Heart left ventricle (tissue), 16 donors: ENCODE measurements around the gene RIIAD1. TPM values are rescaled to one million over a fixed set of nuclear protein-coding genes. Genes with fewer than 3 reads are reported as not detected.

ENCODE experiments used
- ATAC-seq, 4 donors: fragments of 200-7000 bp; cut with Tn5 transposase; one replicate each; pipeline ENCODE4 v1.9.1; 2020 to 2022; ENCODE audit warnings: moderate library complexity in 4 of 4, mild to moderate bottlenecking in 3 of 4, moderate number of reproducible peaks in 1 of 4
- DNase-seq, 5 donors: peaks; one replicate each; pipeline ENCODE4 v3.0.0-alpha.2; 2020
- H3K27ac ChIP-seq, 12 donors: fragments of 200-600 bp; sonication (generic) in 4 of 12; one replicate each; pipeline versions ENCODE4 v1.5.0 to v1.8.0; 2016 to 2022; ENCODE audit warnings: mild to moderate bottlenecking in 2 of 12
- H3K27me3 ChIP-seq, 9 donors: fragments of 200-600 bp; sonication (generic) in 2 of 9; one replicate each; pipeline versions ENCODE4 v1.5.1 to v1.8.0; 2016 to 2022; ENCODE audit warnings: mild to moderate bottlenecking in 3 of 9
- H3K36me3 ChIP-seq, 9 donors: fragments of 200-600 bp; sonication (generic) in 2 of 9; one replicate each; pipeline versions ENCODE4 v1.5.0 to v1.8.0; 2018 to 2022; ENCODE audit warnings: mild to moderate bottlenecking in 2 of 9
- H3K4me1 ChIP-seq, 12 donors: fragments of 200-600 bp; sonication (generic) in 4 of 12; one replicate each; pipeline versions ENCODE4 v1.5.0 to v1.8.0; 2016 to 2022; ENCODE audit warnings: mild to moderate bottlenecking in 3 of 12
- H3K4me3 ChIP-seq, 12 donors: fragments of 200-600 bp; sonication (generic) in 4 of 12; one replicate each; pipeline versions ENCODE4 v1.5.0 to v1.8.0; 2017 to 2022; ENCODE audit warnings: mild to moderate bottlenecking in 9 of 12, moderate library complexity in 4 of 12
- H3K9me3 ChIP-seq, 12 donors: fragments of 200-600 bp; sonication (generic) in 4 of 12; one replicate each; pipeline versions ENCODE4 v1.5.0 to v1.8.0; 2016 to 2022; ENCODE audit warnings: mild to moderate bottlenecking in 1 of 12
- POLR2A ChIP-seq, 2 donors: fragments of 450-650 bp; IDR thresholded peaks; one replicate each; pipeline ENCODE4 v1.6.1; 2017; ENCODE audit warnings: antibody characterized with exemption in 2 of 2, mild to moderate bottlenecking in 2 of 2, moderate library complexity in 2 of 2
- WGBS, 4 donors: extraction: QIAGEN DNeasy Blood & Tissue Kit in 2 of 4; methylation state at CpG; one replicate each; pipeline versions ENCODE4 v1.1.5 to v1.1.7; 2013 to 2018; 5-methylcytosine and 5-hydroxymethylcytosine counted together
- intact Hi-C, 10 donors: fragments of 100-400 bp; cut with DNase I; formaldehyde crosslinking; loops; one replicate each; pipeline versions ENCODE4 v1.11.1 to v1.14.2; 2022
- polyA plus RNA-seq, 2 donors: library from polyadenylated mRNA; stranded (reverse); fragments of 200-250 nt; gene quantifications; one replicate each; pipeline ENCODE4 v1.2.3, GENCODE V29; 2013
- total RNA-seq, 9 donors: library from RNA; depleted of rRNA in 2 of 9; stranded (reverse); fragments of >200 nt in 2 of 9; fragmentation: NEBNext Ultra II Directional in 3 of 9; extraction: Animal tissue kit (Norgen Biotek cat#: 25700) in 3 of 9; gene quantifications; one replicate each; pipeline versions ENCODE4 v1.1.0 to v1.2.4, GENCODE V29; 2016 to 2023
- TF ChIP-seq, protein P1 (sequence below), 12 donors: fragments of 200-600 bp; sonication (generic) in 4 of 12; IDR thresholded peaks; one replicate each; pipeline versions ENCODE4 v1.5.0 to v1.8.0; 2018 to 2022; ENCODE audit warnings: antibody characterized with exemption in 12 of 12, mild to moderate bottlenecking in 5 of 12
- donor health status: ischemic (EF 13 %, LVEDD 7.1; RV severe dilation, severe dysfunction).
- donor health status: healthy with polysubstance abuse.
- donor health status: DM: no; HTN: yes; CAD: no.
- donor health status: DM: no; HTN: no; CAD: no.
- donor health status: ischemic (EF 25% LVEDD 6.9; RV normal size, moderate dysfunction).
- donor health status: ischemic (EF 25% LVEDD 5.7; RV mildly dilated, moderate dysfunction).
- donor health status: healthy.
- donor health status: DM: yes; HTN: yes; CAD: no.
- donor health status: ischemic (EF 35%, LVEDD 5.7; RV mildly dilated, moderate dysfunction).
- donor health status: nonischemic (EF 11% LVEDD 7.7; RV severe dilation, severe dysfunction).
- donor health status: DM: yes; HTN: yes; CAD: no.
- donor health status: PGD.
- donor health status: ischemic (EF 29% LVEDD 5.4; RV normal size, mild dysfunction).
- donor health status: nonischemic (EF 23%, LVEDD 6.1; RV moderate dilation, normal function).

The RIIAD1 gene
- total and polyA plus RNA-seq, 11 donors, result 2.3 to 20.8 (median 6.8) TPM; not detected in 2

DNA sequence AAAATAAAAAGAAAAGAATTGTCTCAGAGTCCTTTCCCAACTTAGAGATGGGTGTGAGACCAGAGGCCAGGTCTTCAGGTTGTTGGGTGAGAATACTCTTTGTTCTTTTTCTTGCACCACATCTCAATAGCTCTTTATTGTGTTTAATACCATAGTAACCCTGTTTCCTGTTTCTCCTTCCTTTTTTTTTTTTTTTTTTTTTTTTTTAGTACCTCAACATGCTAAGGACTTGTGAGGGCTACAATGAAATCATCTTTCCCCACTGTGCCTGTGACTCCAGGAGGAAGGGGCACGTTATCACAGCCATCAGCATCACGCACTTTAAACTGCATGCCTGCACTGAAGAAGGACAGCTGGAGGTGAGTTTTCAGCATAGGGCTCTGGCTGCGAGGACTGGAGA is 29.1 kb upstream of the RIIAD1 start:
- no peak for ATAC-seq
- Histone ChIP-seq H3K9me3 (no peaks in the 10 kb centered on the region), H3K36me3 (peaks cover 0 to 58% (median 48%) of the 10 kb centered on the region in 9 donors), H3K4me3 (no peak overlapping the region), H3K27ac (no peak overlapping the region), H3K27me3 (no peaks in the 10 kb centered on the region), H3K4me1 (peaks cover 0 to 15% (median 0%) of the 10 kb centered on the region in 12 donors)
- TF ChIP-seq POLR2A (IDR thresholded peaks at IDR 0.05), result no peak
- TF ChIP-seq, protein P1, sequence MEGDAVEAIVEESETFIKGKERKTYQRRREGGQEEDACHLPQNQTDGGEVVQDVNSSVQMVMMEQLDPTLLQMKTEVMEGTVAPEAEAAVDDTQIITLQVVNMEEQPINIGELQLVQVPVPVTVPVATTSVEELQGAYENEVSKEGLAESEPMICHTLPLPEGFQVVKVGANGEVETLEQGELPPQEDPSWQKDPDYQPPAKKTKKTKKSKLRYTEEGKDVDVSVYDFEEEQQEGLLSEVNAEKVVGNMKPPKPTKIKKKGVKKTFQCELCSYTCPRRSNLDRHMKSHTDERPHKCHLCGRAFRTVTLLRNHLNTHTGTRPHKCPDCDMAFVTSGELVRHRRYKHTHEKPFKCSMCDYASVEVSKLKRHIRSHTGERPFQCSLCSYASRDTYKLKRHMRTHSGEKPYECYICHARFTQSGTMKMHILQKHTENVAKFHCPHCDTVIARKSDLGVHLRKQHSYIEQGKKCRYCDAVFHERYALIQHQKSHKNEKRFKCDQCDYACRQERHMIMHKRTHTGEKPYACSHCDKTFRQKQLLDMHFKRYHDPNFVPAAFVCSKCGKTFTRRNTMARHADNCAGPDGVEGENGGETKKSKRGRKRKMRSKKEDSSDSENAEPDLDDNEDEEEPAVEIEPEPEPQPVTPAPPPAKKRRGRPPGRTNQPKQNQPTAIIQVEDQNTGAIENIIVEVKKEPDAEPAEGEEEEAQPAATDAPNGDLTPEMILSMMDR (IDR thresholded peaks at IDR 0.05), result no peak
- intact Hi-C loops, result loop anchor here in 6 of 10 donors (2.0 to 5.0 kb wide), 4 partner anchors 40 to 145 kb away; no protein-coding TSS in a partner anchor
- 85 to 92% (median 87%) methylated on average over 3 of the region's 3 CpGs for WGBS, 4 donors
- DNase-seq, result no peak

DNA sequence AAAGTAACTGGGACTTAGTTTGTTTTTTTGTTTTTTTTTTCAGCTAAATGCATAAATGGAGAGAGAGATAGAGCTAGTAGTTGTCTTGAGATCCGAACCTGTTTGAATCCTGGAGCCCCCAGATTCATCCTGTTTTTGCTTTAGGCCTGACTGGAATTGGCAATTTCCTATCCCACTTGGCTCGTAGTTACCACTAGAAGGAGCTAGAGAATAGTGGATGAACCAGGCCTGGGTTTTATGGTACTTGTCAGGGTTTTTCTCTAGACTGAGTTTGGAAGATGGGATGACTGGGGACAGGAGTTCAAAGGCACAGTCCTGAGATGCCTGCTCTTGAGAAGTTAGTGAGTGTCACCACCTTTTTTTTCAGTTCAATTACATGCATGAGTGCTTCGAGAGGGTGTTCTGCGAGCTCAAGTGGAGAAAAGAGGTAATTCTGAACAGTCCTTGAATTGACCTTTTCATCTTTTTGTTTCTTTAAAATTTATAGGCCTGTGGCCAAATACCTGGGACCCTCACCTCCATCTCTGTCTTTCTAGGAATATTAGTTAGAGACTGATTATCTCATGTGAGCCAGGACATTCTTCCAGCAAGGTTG is 28.2 kb upstream of the RIIAD1 start:
- Histone ChIP-seq H3K36me3 (peaks cover 0 to 68% (median 57%) of the 10 kb centered on the region in 9 donors), H3K9me3 (no peaks in the 10 kb centered on the region), H3K4me1 (peaks cover 0 to 13% (median 0%) of the 10 kb centered on the region in 12 donors), H3K27ac (no peak overlapping the region), H3K4me3 (no peak overlapping the region), H3K27me3 (no peaks in the 10 kb centered on the region)
- no peak for TF ChIP-seq POLR2A (IDR thresholded peaks at IDR 0.05)
- TF ChIP-seq, protein P1 (IDR thresholded peaks at IDR 0.05), result peak; percentile 17 to 61 (median 45)
- WGBS, 4 donors, result 81 to 87% (median 82%) methylated on average over 4 of the region's 4 CpGs
- intact Hi-C loops, result loop anchor here in 6 of 10 donors (1.0 to 5.0 kb wide), 5 partner anchors 39 to 144 kb away; no protein-coding TSS in a partner anchor
- DNase-seq (no peak), ATAC-seq (peak in 2 of 4 donors; percentile 38 to 43)

DNA sequence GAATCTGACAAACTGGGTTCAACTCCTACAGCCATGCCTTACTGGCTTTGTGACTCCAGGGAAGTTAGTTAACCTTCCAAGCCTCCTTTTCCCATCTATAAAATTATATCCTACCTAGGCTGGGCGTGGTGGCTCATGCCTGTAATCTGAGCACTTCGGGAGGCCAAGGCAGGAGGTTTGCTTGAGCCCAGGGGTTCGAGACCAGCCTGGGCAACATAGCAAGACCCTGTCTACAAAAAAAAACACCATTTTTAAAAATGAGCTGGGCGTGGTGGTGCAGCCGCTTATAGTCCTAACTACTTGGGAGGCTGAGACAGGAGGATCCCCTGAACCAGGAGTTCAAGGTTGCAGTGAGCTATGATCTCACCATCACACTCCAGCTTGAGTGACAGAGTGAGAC is 19.8 kb upstream of the RIIAD1 start:
- WGBS, 4 donors, result 96 to 100% (median 98%) methylated on average over 5 of the region's 5 CpGs
- H3K36me3 ChIP-seq, result peaks cover 0 to 55% (median 51%) of the 10 kb centered on the region in 9 donors
- no peaks in the 10 kb centered on the region for H3K27me3 ChIP-seq
- H3K4me1 ChIP-seq, result no peaks in the 10 kb centered on the region
- intact Hi-C loops, result loop anchor here in 1 of 10 donors (2.0 kb wide), 1 partner anchor 53 kb away; no protein-coding TSS in a partner anchor
- H3K9me3 ChIP-seq, result no peaks in the 10 kb centered on the region
- no peak overlapping the region for H3K4me3 ChIP-seq
- DNase-seq, result no peak
- no peak for ATAC-seq
- TF ChIP-seq, protein P1 (IDR thresholded peaks at IDR 0.05), result no peak
- no peak for TF ChIP-seq POLR2A (IDR thresholded peaks at IDR 0.05)
- H3K27ac ChIP-seq, result no peak overlapping the region

DNA sequence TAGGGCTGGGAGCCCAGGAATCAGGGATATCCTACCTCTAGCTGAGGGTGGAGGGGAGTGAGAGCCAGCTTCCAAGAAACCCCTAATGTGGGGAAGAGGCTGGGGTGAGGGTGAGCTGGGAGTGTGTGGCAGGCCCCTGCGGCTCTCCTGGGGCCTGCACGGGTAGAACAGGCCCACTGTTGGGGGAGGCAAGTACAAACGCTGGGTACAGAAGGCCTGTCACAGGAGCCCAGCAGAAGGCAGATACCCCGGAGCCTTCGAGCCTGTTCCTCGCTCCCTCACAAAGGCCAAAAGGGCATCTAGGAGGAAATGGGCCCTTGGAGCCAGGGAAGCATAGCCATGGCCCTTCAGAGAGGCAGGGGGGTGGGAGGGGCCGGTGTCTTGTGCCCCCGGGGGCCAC is 18.4 kb upstream of the RIIAD1 start:
- DNase-seq, result no peak
- WGBS, 4 donors, result 43 to 54% (median 49%) methylated on average over 5 to 8 of the region's 8 CpGs
- Histone ChIP-seq H3K36me3 (peaks cover 0 to 41% (median 37%) of the 10 kb centered on the region in 9 donors), H3K4me1 (no peaks in the 10 kb centered on the region), H3K27ac (no peak overlapping the region), H3K4me3 (no peak overlapping the region), H3K27me3 (no peaks in the 10 kb centered on the region), H3K9me3 (no peaks in the 10 kb centered on the region)
- no peak for ATAC-seq
- TF ChIP-seq, protein P1 (IDR thresholded peaks at IDR 0.05), result no peak
- TF ChIP-seq POLR2A (IDR thresholded peaks at IDR 0.05), result no peak
- intact Hi-C loops, result no loop called here
